Activated CD8-positive, alpha-beta memory T cell treated with anti-CD3 and anti-CD28 coated beads, Interleukin-2, amount 50 U/mL, for 48 hours (primary cell): ENCODE measurements around the gene SPAG17.

Experiments
- DNase-seq: peaks from one replicate; pipeline ENCODE4 v3.0.0-alpha.2; 2020

Gene SPAG17

GRCh38 chr1:118049981-118050380 is 135.0 kb downstream of the SPAG17 start:
- DNase-seq: no peak

- no peak for DNase-seq
These were observed 137.3 kb downstream of the SPAG17 start for GRCh38 chr1:118047650-118048224.

GRCh38 chr1:118047006-118047649 is 137.9 kb downstream of the SPAG17 start:
- no peak for DNase-seq

- DNase-seq: no peak
These were observed 141.4 kb downstream of the SPAG17 start for GRCh38 chr1:118043624-118044023.

- DNase-seq: no peak
These were observed 142.5 kb downstream of the SPAG17 start for GRCh38 chr1:118042501-118042900.

- DNase-seq: no peak
These were observed 145.9 kb downstream of the SPAG17 start for GRCh38 chr1:118039170-118039569.

- DNase-seq: no peak
These were observed 152.1 kb downstream of the SPAG17 start for GRCh38 chr1:118032883-118033282.

GRCh38 chr1:118028267-118028666 is 156.8 kb downstream of the SPAG17 start:
- no peak for DNase-seq

GRCh38 chr1:118023199-118023598 is 161.8 kb downstream of the SPAG17 start:
- DNase-seq: no peak

GRCh38 chr1:118021668-118022067 is 163.4 kb downstream of the SPAG17 start:
- DNase-seq: no peak

- DNase-seq: no peak
These were observed 167.0 kb downstream of the SPAG17 start for GRCh38 chr1:118018060-118018459.

- DNase-seq: no peak
These were observed 171.1 kb downstream of the SPAG17 start for GRCh38 chr1:118013938-118014337.

GRCh38 chr1:118013336-118013735 is 171.7 kb downstream of the SPAG17 start:
- no peak for DNase-seq

- no peak for DNase-seq
These were observed 172.4 kb downstream of the SPAG17 start for GRCh38 chr1:118012515-118013124.

- DNase-seq: no peak
These were observed 177.0 kb downstream of the SPAG17 start for GRCh38 chr1:118008011-118008410.

GRCh38 chr1:118007391-118007790 is 177.6 kb downstream of the SPAG17 start:
- DNase-seq: no peak

GRCh38 chr1:118004312-118004711 is 180.7 kb downstream of the SPAG17 start:
- DNase-seq: no peak

- no peak for DNase-seq
These were observed 199.1 kb downstream of the SPAG17 start for GRCh38 chr1:117985973-117986372.

GRCh38 chr1:117985239-117985638 is 199.8 kb downstream of the SPAG17 start:
- no peak for DNase-seq

- DNase-seq: no peak
These were observed 203.4 kb downstream of the SPAG17 start for GRCh38 chr1:117981455-117982192.

- DNase-seq: no peak
These were observed 208.6 kb downstream of the SPAG17 start for GRCh38 chr1:117976381-117976780.

- DNase-seq: no peak
These were observed 213.3 kb downstream of the SPAG17 start for GRCh38 chr1:117971777-117972176.

- no peak for DNase-seq
These were observed 214.8 kb downstream of the SPAG17 start for GRCh38 chr1:117970252-117970651.

GRCh38 chr1:117967881-117968280 is 217.1 kb downstream of the SPAG17 start:
- DNase-seq: no peak
